Gastroesophageal sphincter (tissue), 3 donors: ENCODE data around the gene ETFA.
"Not testable (repeated sequence)": the region's sequence is repeated elsewhere in the genome, so short reads cannot be mapped to it uniquely, and the experiment has no call there.

Experiments
- CTCF ChIP-seq, 4 experiments: fragments of 200-600 bp in 2 of 4; fragments of 450-650 bp in 2 of 4; sonication (generic) in 1 of 4; IDR thresholded peaks; one replicate each; pipeline ENCODE4 v1.5.1; 2017 to 2019; ENCODE audit warnings: antibody characterized with exemption in 4 of 4, mild to moderate bottlenecking in 2 of 4, moderate library complexity in 2 of 4
- EP300 ChIP-seq: sonication (generic); formaldehyde crosslinking; IDR thresholded peaks from one replicate; pipeline ENCODE4 v1.6.1; 2017; ENCODE audit warnings: antibody characterized with exemption, mild to moderate bottlenecking
- POLR2A ChIP-seq, 2 donors: fragments of 450-650 bp; IDR thresholded peaks; one replicate each; pipeline ENCODE4 v1.6.1; 2017; ENCODE audit warnings: antibody characterized with exemption in 2 of 2, mild to moderate bottlenecking in 2 of 2, moderate library complexity in 1 of 2
- POLR2AphosphoS5 ChIP-seq: sonication (generic); formaldehyde crosslinking; IDR thresholded peaks from one replicate; pipeline ENCODE4 v1.6.1; 2017; ENCODE audit warnings: antibody characterized with exemption

GRCh38 chr15:76265769-76266168, 45.5 kb downstream of the ETFA start:
- TF ChIP-seq CTCF (IDR thresholded peaks at IDR 0.05); POLR2AphosphoS5; POLR2A (IDR thresholded peaks at IDR 0.05); EP300: not testable (repeated sequence)
